Measurements from ENCODE around the gene TRPM2. TPM values are rescaled to one million over a fixed set of nuclear protein-coding genes. Genes with fewer than 3 reads are reported as not detected.

Gene TRPM2
- total RNA-seq, 4 donors from 2014 or later: 0.15 to 0.52 (median 0.44) TPM

DNA sequence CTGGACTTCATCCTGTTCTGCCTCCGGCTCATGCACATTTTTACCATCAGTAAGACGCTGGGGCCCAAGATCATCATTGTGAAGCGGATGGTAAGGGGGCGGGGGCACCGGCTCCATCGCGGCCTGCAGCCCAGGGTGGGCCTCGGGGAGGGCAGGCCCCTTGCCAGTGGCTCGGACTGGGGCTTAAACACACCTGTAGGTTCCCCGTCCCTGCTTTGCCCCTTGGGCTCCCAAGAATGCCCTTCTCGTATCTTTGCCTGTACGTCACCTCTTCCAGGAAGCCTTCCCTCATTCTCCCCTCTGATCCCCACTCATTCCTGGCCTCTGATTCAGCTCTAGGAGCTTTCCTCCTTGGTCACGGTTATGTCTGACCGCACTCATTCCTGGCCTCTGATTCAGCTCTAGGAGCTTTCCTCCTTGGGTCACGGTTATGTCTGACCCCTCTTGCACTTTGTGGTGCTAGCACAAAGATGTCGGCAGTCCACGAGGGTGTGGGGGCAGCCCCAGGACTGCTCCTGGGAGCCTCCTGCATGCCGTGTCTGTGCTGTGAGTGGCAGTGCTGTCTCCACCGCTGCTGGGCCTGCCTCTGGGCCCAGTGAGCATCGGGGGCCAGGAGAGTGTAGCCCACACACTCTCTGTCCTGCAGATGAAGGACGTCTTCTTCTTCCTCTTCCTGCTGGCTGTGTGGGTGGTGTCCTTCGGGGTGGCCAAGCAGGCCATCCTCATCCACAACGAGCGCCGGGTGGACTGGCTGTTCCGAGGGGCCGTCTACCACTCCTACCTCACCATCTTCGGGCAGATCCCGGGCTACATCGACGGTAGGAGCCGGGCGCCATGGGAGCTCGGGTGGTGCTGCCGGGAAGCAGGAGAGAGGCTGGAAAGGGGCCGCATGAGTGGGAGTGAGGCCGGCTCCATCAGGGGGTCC lies 52.8 kb downstream of the TRPM2 start:
- ATAC-seq (no peak), DNase-seq (peak in 1 of 2 donors; percentile 7)
- no peak for TF ChIP-seq POLR2A (IDR thresholded peaks at IDR 0.05)
- TF ChIP-seq, protein P1, sequence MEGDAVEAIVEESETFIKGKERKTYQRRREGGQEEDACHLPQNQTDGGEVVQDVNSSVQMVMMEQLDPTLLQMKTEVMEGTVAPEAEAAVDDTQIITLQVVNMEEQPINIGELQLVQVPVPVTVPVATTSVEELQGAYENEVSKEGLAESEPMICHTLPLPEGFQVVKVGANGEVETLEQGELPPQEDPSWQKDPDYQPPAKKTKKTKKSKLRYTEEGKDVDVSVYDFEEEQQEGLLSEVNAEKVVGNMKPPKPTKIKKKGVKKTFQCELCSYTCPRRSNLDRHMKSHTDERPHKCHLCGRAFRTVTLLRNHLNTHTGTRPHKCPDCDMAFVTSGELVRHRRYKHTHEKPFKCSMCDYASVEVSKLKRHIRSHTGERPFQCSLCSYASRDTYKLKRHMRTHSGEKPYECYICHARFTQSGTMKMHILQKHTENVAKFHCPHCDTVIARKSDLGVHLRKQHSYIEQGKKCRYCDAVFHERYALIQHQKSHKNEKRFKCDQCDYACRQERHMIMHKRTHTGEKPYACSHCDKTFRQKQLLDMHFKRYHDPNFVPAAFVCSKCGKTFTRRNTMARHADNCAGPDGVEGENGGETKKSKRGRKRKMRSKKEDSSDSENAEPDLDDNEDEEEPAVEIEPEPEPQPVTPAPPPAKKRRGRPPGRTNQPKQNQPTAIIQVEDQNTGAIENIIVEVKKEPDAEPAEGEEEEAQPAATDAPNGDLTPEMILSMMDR (IDR thresholded peaks at IDR 0.05 in 4 of 5, conservative IDR thresholded peaks at IDR 0.05 in 1 of 5): no peak
- in situ Hi-C loops (cut with MboI; ENCODE audit: low sequenced_read_pairs in 4 of 4) (no loop called here), intact Hi-C loops (cut with DNase I; ENCODE audit: low total_unique reads) (no loop called here)
- H3K4me1 ChIP-seq: no peaks in the 10 kb centered on the region
- no peak overlapping the region for H3K4me3 ChIP-seq
- H3K27ac ChIP-seq: no peak overlapping the region
- H3K27me3 ChIP-seq: no peaks in the 10 kb centered on the region
- H3K9me3 ChIP-seq: no peaks in the 10 kb centered on the region
- no peaks in the 10 kb centered on the region for H3K36me3 ChIP-seq

DNA sequence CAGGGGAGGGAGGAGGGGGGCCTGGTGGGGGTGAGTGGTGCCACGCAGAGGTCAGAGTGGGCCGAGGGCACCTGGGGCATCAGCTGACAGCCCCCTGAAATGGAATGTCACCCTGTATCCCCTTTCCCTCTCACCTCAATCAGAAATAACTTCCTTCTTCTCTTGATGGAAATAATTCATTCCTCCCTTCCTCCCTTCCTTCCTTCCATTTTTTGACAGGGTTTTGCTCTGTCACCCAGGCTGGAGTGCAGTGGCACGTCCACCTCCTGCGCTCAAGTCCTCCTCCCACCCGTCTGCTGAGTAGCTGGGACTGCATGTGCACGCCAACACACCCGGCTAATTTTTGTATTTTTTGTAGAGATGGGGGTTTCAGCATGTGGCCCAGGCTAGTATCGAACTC lies 53.5 kb downstream of the TRPM2 start:
- TF ChIP-seq, protein P1 (IDR thresholded peaks at IDR 0.05 in 4 of 5, conservative IDR thresholded peaks at IDR 0.05 in 1 of 5): no peak
- no peak for TF ChIP-seq POLR2A (IDR thresholded peaks at IDR 0.05)
- in situ Hi-C loops (cut with MboI; ENCODE audit: low sequenced_read_pairs in 4 of 4): no loop called here
- intact Hi-C loops (cut with DNase I; ENCODE audit: low total_unique reads): no loop called here
- H3K4me1 ChIP-seq: no peaks in the 10 kb centered on the region
- no peak overlapping the region for H3K4me3 ChIP-seq
- H3K36me3 ChIP-seq: no peaks in the 10 kb centered on the region
- H3K27me3 ChIP-seq: no peaks in the 10 kb centered on the region
- ATAC-seq: no peak
- no peak overlapping the region for H3K27ac ChIP-seq
- H3K9me3 ChIP-seq: no peaks in the 10 kb centered on the region
- peak in 1 of 2 donors; percentile 2 for DNase-seq

DNA sequence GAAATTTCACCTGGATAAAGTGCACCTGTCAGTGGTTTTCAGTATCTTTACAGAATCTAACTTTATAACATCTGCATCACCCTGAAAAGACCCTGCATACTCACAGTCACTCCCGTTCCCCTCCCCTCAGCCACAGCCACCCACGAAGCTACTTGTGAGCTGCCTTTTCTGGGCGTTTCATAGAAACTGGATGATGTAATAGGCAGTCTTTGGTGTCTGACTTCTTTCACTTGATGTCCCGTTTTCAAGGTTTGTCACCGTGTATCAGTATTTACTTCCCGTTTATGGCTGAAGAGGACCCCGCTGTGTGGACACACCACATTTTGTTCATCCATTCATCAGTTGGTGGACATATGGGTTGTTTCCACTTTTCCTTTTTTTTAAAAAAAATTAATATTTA lies 54.1 kb downstream of the TRPM2 start:
- DNase-seq (no peak), ATAC-seq (no peak)
- intact Hi-C loops (cut with DNase I; ENCODE audit: low total_unique reads) (no loop called here), in situ Hi-C loops (cut with MboI; ENCODE audit: low sequenced_read_pairs in 4 of 4) (no loop called here)
- Histone ChIP-seq H3K9me3 (no peaks in the 10 kb centered on the region), H3K4me3 (no peak overlapping the region), H3K27ac (no peak overlapping the region), H3K4me1 (no peaks in the 10 kb centered on the region), H3K36me3 (no peaks in the 10 kb centered on the region), H3K27me3 (no peaks in the 10 kb centered on the region)
- TF ChIP-seq, protein P1 (IDR thresholded peaks at IDR 0.05 in 4 of 5, conservative IDR thresholded peaks at IDR 0.05 in 1 of 5): no peak
- no peak for TF ChIP-seq POLR2A (IDR thresholded peaks at IDR 0.05)

DNA sequence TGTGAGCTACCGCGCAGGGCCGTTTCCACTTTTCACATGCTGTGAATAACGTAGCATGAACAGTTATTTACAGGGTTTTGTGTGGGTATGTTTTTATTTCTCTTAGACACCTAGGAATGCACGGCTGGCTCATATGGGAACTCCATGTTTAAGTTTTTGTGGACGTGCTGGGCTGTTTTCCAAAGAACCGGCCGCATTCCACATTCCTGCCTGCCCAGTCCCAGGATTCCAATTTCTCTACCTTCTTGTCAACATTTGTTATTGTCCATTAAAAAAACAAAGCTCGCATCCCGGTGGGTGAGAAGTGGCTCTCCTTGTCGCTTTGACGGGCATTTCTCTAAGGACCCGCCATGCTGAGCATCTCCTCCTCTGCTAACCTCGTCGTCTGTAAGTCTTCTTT lies 54.8 kb downstream of the TRPM2 start:
- Histone ChIP-seq H3K27ac (no peak overlapping the region), H3K27me3 (no peaks in the 10 kb centered on the region), H3K9me3 (no peaks in the 10 kb centered on the region), H3K36me3 (no peaks in the 10 kb centered on the region), H3K4me1 (no peaks in the 10 kb centered on the region), H3K4me3 (no peak overlapping the region)
- DNase-seq (peak in 1 of 2 donors; percentile 3), ATAC-seq (no peak)
- intact Hi-C loops (cut with DNase I; ENCODE audit: low total_unique reads) (no loop called here), in situ Hi-C loops (cut with MboI; ENCODE audit: low sequenced_read_pairs in 4 of 4) (no loop called here)
- TF ChIP-seq POLR2A (IDR thresholded peaks at IDR 0.05): no peak
- TF ChIP-seq, protein P1 (IDR thresholded peaks at IDR 0.05 in 4 of 5, conservative IDR thresholded peaks at IDR 0.05 in 1 of 5): no peak
